ENCODE measurements around the gene CD300A. TPM values are rescaled to one million over a fixed set of nuclear protein-coding genes. Genes with fewer than 3 reads are reported as not detected.
"Not testable (repeated sequence)": the region's sequence is repeated elsewhere in the genome, so short reads cannot be mapped to it uniquely, and the experiment has no call there.

Gene CD300A
- total RNA-seq, 1 donor from 2014 or later: 9.8 TPM

DNA sequence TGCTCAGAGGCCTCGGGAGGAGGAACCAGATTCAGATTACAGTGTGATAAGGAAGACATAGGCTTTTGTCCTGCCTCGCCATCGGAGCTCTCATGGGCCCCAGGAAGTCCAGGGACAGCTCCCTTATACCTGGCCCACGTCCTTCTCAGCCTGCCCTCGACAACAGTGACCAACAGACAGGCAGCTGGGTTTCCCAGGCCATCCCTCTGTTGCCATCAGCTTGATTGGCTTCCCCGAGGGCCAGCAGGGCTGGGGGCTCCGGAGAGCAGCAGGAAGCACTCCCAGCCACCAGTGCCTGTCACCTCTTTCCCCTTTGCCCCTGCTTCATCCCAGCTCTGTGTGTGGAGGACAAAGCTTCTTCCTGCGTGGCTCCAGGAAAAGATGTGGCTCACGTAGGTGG is 17.6 kb downstream of the CD300A start:
- no peak for DNase-seq (ENCODE audit: low spot score)
- Mint-ChIP-seq H3K9me3 (peaks cover 1% of the 10 kb centered on the region), H3K27me3 (ENCODE audit: insufficient read depth) (no peaks in the 10 kb centered on the region), H3K36me3 (ENCODE audit: low read depth) (peaks cover 42% of the 10 kb centered on the region), H3K27ac (no peak overlapping the region), H3K4me1 (ENCODE audit: low read depth) (peaks cover 31% of the 10 kb centered on the region), H3K4me3 (no peak overlapping the region)
- intact Hi-C loops (cut with micrococcal nuclease): no loop called here

DNA sequence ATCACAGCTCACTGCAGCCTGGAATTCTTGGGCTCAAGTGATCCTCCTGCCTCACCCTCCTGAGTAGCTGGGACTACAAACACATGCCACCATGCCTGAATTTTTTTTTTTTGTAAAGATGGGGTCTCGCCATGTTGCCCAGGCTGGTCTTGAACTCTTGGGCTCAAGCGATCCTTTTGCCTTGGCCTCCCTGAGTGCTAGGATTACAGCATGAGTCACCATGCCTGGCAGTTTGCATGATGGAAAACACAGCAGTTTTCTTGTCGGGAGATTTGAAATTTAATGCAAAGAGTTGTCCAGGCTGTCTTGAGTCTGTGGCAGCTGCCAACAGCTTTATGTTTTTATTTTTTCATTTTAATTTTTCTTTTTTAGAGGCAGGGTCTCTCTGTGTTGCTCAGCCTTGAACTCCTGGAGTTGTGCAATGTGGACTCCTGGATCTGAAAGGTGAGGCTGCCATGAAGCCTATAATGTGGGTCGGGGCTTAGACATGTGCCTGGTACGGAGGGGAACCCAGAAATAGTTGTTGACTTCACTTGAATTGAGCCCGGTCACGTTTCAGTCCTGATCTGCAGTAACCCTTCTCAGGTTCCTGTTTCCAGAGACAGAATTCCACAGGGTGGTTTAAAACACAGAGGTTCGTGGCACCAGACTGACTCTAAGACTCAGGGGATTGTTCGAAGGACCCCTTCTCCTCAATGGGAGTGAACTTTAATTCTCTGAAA is 18.7 kb downstream of the CD300A start:
- peaks cover 3% of the 10 kb centered on the region for H3K9me3 Mint-ChIP-seq
- peaks cover 30% of the 10 kb centered on the region for H3K4me1 Mint-ChIP-seq (ENCODE audit: low read depth)
- H3K4me3 Mint-ChIP-seq: no peak overlapping the region
- no peak overlapping the region for H3K27ac Mint-ChIP-seq
- intact Hi-C loops (cut with micrococcal nuclease): no loop called here
- no peaks in the 10 kb centered on the region for H3K27me3 Mint-ChIP-seq (ENCODE audit: insufficient read depth)
- H3K36me3 Mint-ChIP-seq (ENCODE audit: low read depth): peaks cover 43% of the 10 kb centered on the region
- no peak for DNase-seq (ENCODE audit: low spot score)

GRCh38 chr17:74485841-74486240 is 19.4 kb downstream of the CD300A start:
- H3K27me3 Mint-ChIP-seq (ENCODE audit: insufficient read depth): peaks cover 2% of the 10 kb centered on the region
- peaks cover 3% of the 10 kb centered on the region for H3K9me3 Mint-ChIP-seq
- no peak overlapping the region for H3K4me3 Mint-ChIP-seq
- DNase-seq (ENCODE audit: low spot score): no peak
- peaks cover 38% of the 10 kb centered on the region for H3K36me3 Mint-ChIP-seq (ENCODE audit: low read depth)
- peaks cover 25% of the 10 kb centered on the region for H3K4me1 Mint-ChIP-seq (ENCODE audit: low read depth)
- intact Hi-C loops (cut with micrococcal nuclease): no loop called here
- no peak overlapping the region for H3K27ac Mint-ChIP-seq

GRCh38 chr17:74488276-74488675 is 21.8 kb downstream of the CD300A start:
- intact Hi-C loops (cut with micrococcal nuclease); H3K4me3 Mint-ChIP-seq: not testable (repeated sequence)

GRCh38 chr17:74490716-74491115 is 24.3 kb downstream of the CD300A start:
- H3K36me3 Mint-ChIP-seq (ENCODE audit: low read depth): peaks cover 17% of the 10 kb centered on the region
- no peak for DNase-seq (ENCODE audit: low spot score)

More at GRCh38 chr17:74488276-74488675, 21.8 kb downstream of the CD300A start:
- not testable (repeated sequence) for H3K27me3 Mint-ChIP-seq (ENCODE audit: insufficient read depth); H3K9me3 Mint-ChIP-seq; DNase-seq (ENCODE audit: low spot score); H3K27ac Mint-ChIP-seq
- Mint-ChIP-seq H3K4me1 (ENCODE audit: low read depth) (peaks cover 22% of the 10 kb centered on the region), H3K36me3 (ENCODE audit: low read depth) (peaks cover 26% of the 10 kb centered on the region)

DNA sequence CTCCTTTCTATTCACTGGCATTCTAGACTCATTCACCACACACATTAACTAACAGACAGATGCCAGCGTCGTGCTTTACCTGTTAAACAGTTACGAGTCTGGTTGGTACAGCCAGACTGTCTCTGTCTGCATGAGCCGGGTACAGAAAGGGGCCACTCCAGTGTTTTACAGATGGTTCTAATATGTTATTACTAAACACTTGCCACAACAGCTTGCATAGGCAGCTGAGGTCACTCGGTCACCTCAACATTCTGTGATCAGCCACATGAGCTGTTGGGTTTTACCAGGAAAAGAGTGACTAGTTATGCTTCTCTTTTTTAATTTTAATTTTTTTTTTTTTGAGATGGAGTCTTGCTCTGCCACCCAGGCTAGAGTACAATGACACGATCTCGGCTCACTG is 25.2 kb downstream of the CD300A start:
- no peak for DNase-seq (ENCODE audit: low spot score)
- Mint-ChIP-seq H3K27me3 (ENCODE audit: insufficient read depth) (peaks cover 6% of the 10 kb centered on the region), H3K36me3 (ENCODE audit: low read depth) (peaks cover 14% of the 10 kb centered on the region), H3K27ac (no peak overlapping the region), H3K9me3 (peaks cover 3% of the 10 kb centered on the region), H3K4me3 (no peak overlapping the region), H3K4me1 (ENCODE audit: low read depth) (peaks cover 25% of the 10 kb centered on the region)
- intact Hi-C loops (cut with micrococcal nuclease): no loop called here

More at GRCh38 chr17:74490716-74491115, 24.3 kb downstream of the CD300A start:
- Mint-ChIP-seq H3K9me3 (peaks cover 3% of the 10 kb centered on the region), H3K27me3 (ENCODE audit: insufficient read depth) (peaks cover 5% of the 10 kb centered on the region), H3K27ac (no peak overlapping the region), H3K4me3 (no peak overlapping the region), H3K4me1 (ENCODE audit: low read depth) (peaks cover 25% of the 10 kb centered on the region)
- intact Hi-C loops (cut with micrococcal nuclease): no loop called here

DNA sequence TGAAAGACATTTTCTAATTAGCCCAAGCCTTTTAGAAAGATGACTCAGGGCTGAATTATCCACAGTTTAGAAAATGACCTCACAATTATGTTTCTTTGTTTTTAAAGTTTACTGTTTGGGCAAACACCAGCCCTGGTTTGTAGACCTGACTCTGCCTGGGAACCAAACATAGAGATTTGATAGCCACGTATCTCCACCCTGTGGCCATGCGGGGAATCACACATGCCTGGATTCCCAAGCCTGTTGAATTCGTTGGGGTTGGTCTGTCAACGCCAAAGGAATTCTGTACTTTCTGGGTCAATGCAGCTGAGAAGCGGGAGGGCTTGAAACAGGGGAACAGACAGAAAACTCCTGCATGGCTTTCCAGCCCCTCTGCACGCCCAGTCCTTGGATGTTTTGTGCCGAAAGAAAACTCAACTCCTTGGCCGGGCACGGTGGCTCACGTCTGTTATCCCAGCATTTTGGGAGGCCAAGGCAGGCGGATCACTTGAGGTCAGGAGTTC is 26.9 kb downstream of the CD300A start:
- Mint-ChIP-seq H3K36me3 (ENCODE audit: low read depth) (peaks cover 6% of the 10 kb centered on the region), H3K27ac (no peak overlapping the region), H3K27me3 (ENCODE audit: insufficient read depth) (peaks cover 11% of the 10 kb centered on the region), H3K4me1 (ENCODE audit: low read depth) (peaks cover 20% of the 10 kb centered on the region), H3K4me3 (no peak overlapping the region), H3K9me3 (peaks cover 3% of the 10 kb centered on the region)
- peak; percentile 48 for DNase-seq (ENCODE audit: low spot score)
- intact Hi-C loops (cut with micrococcal nuclease): loop anchor here (1.0 kb wide), 6 partner anchors 36 to 192 kb away; no protein-coding TSS in a partner anchor

GRCh38 chr17:74497471-74497870 is 31.0 kb downstream of the CD300A start:
- Mint-ChIP-seq H3K27me3 (ENCODE audit: insufficient read depth) (peaks cover 20% of the 10 kb centered on the region), H3K36me3 (ENCODE audit: low read depth) (no peaks in the 10 kb centered on the region), H3K4me3 (no peak overlapping the region), H3K4me1 (ENCODE audit: low read depth) (peaks cover 8% of the 10 kb centered on the region), H3K9me3 (no peaks in the 10 kb centered on the region), H3K27ac (no peak overlapping the region)
- DNase-seq (ENCODE audit: low spot score): no peak
- intact Hi-C loops (cut with micrococcal nuclease): no loop called here

DNA sequence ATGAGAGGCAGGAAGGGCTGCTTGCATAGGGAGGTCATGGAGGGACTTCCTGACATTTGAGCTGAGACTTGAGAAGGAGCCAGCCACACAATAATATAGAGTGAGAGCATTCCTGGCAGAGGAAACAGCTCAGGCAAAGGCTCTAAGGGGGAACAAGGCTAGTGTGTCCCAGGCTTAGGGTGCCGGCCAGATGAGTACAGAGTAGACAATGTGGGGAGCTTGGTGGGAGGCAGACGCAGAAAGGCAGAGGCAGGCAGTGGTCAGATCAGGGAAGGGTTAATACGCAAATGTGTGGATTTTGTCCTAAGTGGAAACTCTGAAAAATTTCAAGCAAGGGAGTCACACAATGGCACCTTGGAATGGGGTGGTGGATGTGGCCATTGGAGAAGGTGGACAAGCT is 33.6 kb downstream of the CD300A start:
- intact Hi-C loops (cut with micrococcal nuclease): no loop called here
- no peak overlapping the region for H3K4me3 Mint-ChIP-seq
- no peak for DNase-seq (ENCODE audit: low spot score)
- H3K27ac Mint-ChIP-seq: no peak overlapping the region
- H3K36me3 Mint-ChIP-seq (ENCODE audit: low read depth): no peaks in the 10 kb centered on the region
- peaks cover 18% of the 10 kb centered on the region for H3K27me3 Mint-ChIP-seq (ENCODE audit: insufficient read depth)
- H3K4me1 Mint-ChIP-seq (ENCODE audit: low read depth): no peaks in the 10 kb centered on the region
- H3K9me3 Mint-ChIP-seq: no peaks in the 10 kb centered on the region

- H3K27ac Mint-ChIP-seq: no peak overlapping the region
- no peaks in the 10 kb centered on the region for H3K36me3 Mint-ChIP-seq (ENCODE audit: low read depth)
- no peaks in the 10 kb centered on the region for H3K9me3 Mint-ChIP-seq
- peaks cover 14% of the 10 kb centered on the region for H3K27me3 Mint-ChIP-seq (ENCODE audit: insufficient read depth)
- no peaks in the 10 kb centered on the region for H3K4me1 Mint-ChIP-seq (ENCODE audit: low read depth)
- intact Hi-C loops (cut with micrococcal nuclease): no loop called here
- no peak for DNase-seq (ENCODE audit: low spot score)
- no peak overlapping the region for H3K4me3 Mint-ChIP-seq
Measured at GRCh38 chr17:74502861-74503260, 36.4 kb downstream of the CD300A start.

DNA sequence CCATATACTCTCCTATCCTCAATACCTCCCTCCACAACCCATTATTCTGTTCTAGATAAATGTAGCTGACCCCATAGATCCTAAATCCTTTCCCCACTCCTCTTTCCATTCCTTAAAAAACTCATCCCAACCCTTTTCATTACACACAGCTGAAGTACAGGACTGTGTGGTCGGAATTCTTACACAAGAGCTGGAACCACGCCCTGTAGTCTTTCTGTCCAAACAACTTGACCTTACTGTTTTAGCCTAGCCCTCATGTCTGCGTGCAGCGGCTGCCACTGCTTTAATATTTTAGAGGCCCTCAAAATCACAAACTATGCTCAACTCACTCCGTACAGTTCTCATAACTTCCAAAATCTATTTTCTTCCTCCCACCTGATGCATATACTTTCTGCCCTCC is 37.5 kb downstream of the CD300A start:
- peaks cover 11% of the 10 kb centered on the region for H3K27me3 Mint-ChIP-seq (ENCODE audit: insufficient read depth)
- H3K27ac Mint-ChIP-seq; H3K9me3 Mint-ChIP-seq; H3K4me3 Mint-ChIP-seq; DNase-seq (ENCODE audit: low spot score); intact Hi-C loops (cut with micrococcal nuclease); H3K36me3 Mint-ChIP-seq (ENCODE audit: low read depth); H3K4me1 Mint-ChIP-seq (ENCODE audit: low read depth): not testable (repeated sequence)

DNA sequence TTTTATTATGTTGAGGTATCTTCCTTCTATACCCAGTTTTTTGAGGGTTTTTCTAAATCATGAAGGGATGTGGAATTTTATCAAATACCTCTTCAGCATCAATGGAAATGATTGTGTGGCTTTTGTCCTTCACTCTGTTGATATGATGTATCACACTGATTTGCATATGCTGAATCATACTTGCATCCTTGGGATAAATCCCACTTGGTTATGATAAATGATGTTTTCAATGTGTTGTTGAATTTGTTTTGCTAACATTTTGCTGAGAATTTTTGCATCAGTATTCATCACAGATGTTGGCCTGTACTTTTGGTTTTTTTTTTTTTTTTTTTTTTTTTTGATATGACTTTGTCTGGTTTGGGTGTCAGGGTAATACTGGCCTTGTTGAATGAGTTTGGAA is 41.7 kb downstream of the CD300A start:
- Mint-ChIP-seq H3K36me3 (ENCODE audit: low read depth) (peaks cover 4% of the 10 kb centered on the region), H3K4me1 (ENCODE audit: low read depth) (peaks cover 16% of the 10 kb centered on the region), H3K27ac (no peak overlapping the region), H3K9me3 (peaks cover 3% of the 10 kb centered on the region), H3K4me3 (no peak overlapping the region), H3K27me3 (ENCODE audit: insufficient read depth) (peaks cover 3% of the 10 kb centered on the region)
- intact Hi-C loops (cut with micrococcal nuclease): no loop called here
- no peak for DNase-seq (ENCODE audit: low spot score)

DNA sequence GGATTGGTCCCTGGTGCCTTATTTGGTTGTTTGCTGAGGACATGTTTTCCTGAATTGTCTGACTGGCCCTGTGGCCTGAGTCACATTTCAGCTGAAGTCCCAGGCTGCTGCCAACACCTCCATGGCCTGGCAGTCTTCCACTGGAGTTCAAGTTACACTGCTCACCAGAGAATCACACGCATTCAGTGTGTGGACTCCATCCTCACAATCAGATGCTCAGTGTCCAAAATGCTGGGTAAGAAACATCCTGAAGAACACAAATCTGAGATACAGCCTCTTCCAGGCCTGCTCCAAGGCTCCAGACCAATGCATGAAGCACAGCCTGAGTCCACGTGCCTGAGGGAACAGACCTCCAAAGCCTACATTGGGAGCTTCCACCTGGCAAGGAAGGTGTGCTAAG is 45.6 kb downstream of the CD300A start:
- Mint-ChIP-seq H3K4me3 (no peak overlapping the region), H3K27me3 (ENCODE audit: insufficient read depth) (peaks cover 9% of the 10 kb centered on the region), H3K4me1 (ENCODE audit: low read depth) (peaks cover 29% of the 10 kb centered on the region), H3K27ac (peak overlapping the region; percentile 95), H3K36me3 (ENCODE audit: low read depth) (peaks cover 15% of the 10 kb centered on the region), H3K9me3 (peaks cover 18% of the 10 kb centered on the region)
- no peak for DNase-seq (ENCODE audit: low spot score)
- intact Hi-C loops (cut with micrococcal nuclease): loop anchor here (5.0 to 10.0 kb wide), 5 partner anchors 35 to 310 kb away; partner anchors contain the start of genes NAT9, RAB37 and RPL38

Measured in activated T-helper 1 cell treated with anti-CD3 and anti-CD28 coated beads, Interleukin-12 subunit alpha, Interleukin-12 subunit beta, Interleukin-2, Interleukin-4 antibody, amounts not matched to agents 30 ng/mL and 10 ng/mL and 1 ng/mL, durations not matched to agents 14 hours and 24 hours and 36 hours (primary cell).